GM23338 (cell line): ENCODE results near the gene RPS25. TPM values are rescaled to one million over a fixed set of nuclear protein-coding genes. Genes with fewer than 3 reads are reported as not detected.

Source experiments
- ATAC-seq: fragments of 200-7000 bp; cut with Tn5 transposase; 3 replicates; pipeline ENCODE4 v1.9.1; 2020
- DNase-seq: peaks from one replicate; pipeline ENCODE4 v3.0.0-alpha.2; 2015; ENCODE audit warnings: low spot score
- H2AFZ ChIP-seq: fragments of 200-600 bp; sonication (generic); 2 replicates; pipeline ENCODE4 v1.8.0; 2016; ENCODE audit warnings: antibody characterized with exemption, mild to moderate bottlenecking, moderate library complexity
- H3F3A ChIP-seq: fragments of 200-600 bp; sonication (generic); replicated peaks from 2 replicates; pipeline ENCODE4 v1.8.0; 2017; ENCODE audit warnings: antibody characterized with exemption, mixed run types, low read depth
- H3K27ac ChIP-seq: fragments of 200-600 bp; sonication (generic); 2 replicates; pipeline ENCODE4 v1.6.1; 2016; ENCODE audit warnings: low read depth
- H3K27me3 ChIP-seq: fragments of 200-600 bp; sonication (generic); 2 replicates; pipeline ENCODE4 v1.8.0; 2016; ENCODE audit warnings: mild to moderate bottlenecking, mixed run types, moderate library complexity; ENCODE audit not compliant: insufficient read depth
- H3K36me3 ChIP-seq: fragments of 200-600 bp; sonication (generic); 2 replicates; pipeline ENCODE4 v1.8.0; 2016; ENCODE audit warnings: mild to moderate bottlenecking; ENCODE audit not compliant: insufficient read depth
- H3K4me1 ChIP-seq: fragments of 200-600 bp; sonication (generic); 2 replicates; pipeline ENCODE4 v1.8.0; 2016; ENCODE audit warnings: mild to moderate bottlenecking, moderate library complexity; ENCODE audit not compliant: insufficient read depth
- H3K4me2 ChIP-seq: fragments of 200-600 bp; sonication (generic); 2 replicates; pipeline ENCODE4 v1.7.1; 2017; ENCODE audit warnings: mixed run types
- H3K4me3 ChIP-seq: fragments of 200-600 bp; sonication (generic); 2 replicates; pipeline ENCODE4 v1.6.1; 2016; ENCODE audit warnings: mixed run types
- H3K79me2 ChIP-seq: fragments of 200-600 bp; sonication (generic); replicated peaks from 2 replicates; pipeline ENCODE4 v1.8.0; 2017; ENCODE audit warnings: mild to moderate bottlenecking; ENCODE audit not compliant: insufficient read depth
- H3K9me2 ChIP-seq: fragments of 200-600 bp; sonication (generic); 2 replicates; pipeline ENCODE4 v1.8.0; 2017; ENCODE audit not compliant: insufficient read depth
- H4K20me1 ChIP-seq: fragments of 200-600 bp; sonication (generic); replicated peaks from 2 replicates; pipeline ENCODE4 v1.8.0; 2017; ENCODE audit warnings: mild to moderate bottlenecking; ENCODE audit not compliant: insufficient read depth
- H3K27ac Mint-ChIP-seq: 2 replicates; pipeline ENCODE4 v1.8.0; 2020; ENCODE audit warnings: inconsistent platforms, mild to moderate bottlenecking, moderate library complexity, mixed read lengths
- H3K27me3 Mint-ChIP-seq: 3 replicates; pipeline ENCODE4 v1.8.0; 2022; ENCODE audit warnings: low read depth, mild to moderate bottlenecking, moderate library complexity, mixed read lengths, inconsistent platforms; ENCODE audit not compliant: insufficient read depth, poor library complexity
- H3K36me3 Mint-ChIP-seq: 3 replicates; pipeline ENCODE4 v1.8.0; 2021; ENCODE audit warnings: low read depth, mild to moderate bottlenecking, inconsistent platforms, moderate library complexity, mixed read lengths
- H3K4me1 Mint-ChIP-seq: 3 replicates; pipeline ENCODE4 v1.8.0; 2020; ENCODE audit warnings: mild to moderate bottlenecking, inconsistent platforms, mixed read lengths
- H3K4me3 Mint-ChIP-seq: 3 replicates; pipeline ENCODE4 v1.8.0; 2021; ENCODE audit warnings: moderate library complexity, mild to moderate bottlenecking, inconsistent platforms, mixed read lengths
- H3K9me3 Mint-ChIP-seq: 3 replicates; pipeline ENCODE4 v1.8.0; 2020; ENCODE audit warnings: moderate library complexity, mild to moderate bottlenecking, inconsistent platforms, mixed read lengths
- EZH2 ChIP-seq: fragments of 200-600 bp; sonication (generic); IDR thresholded peaks from one replicate; pipeline ENCODE4 v1.8.0; 2017; ENCODE audit warnings: antibody characterized with exemption, mild to moderate bottlenecking, low read depth; ENCODE audit not compliant: unreplicated experiment
- JUNB ChIP-seq: IDR thresholded peaks from one replicate; pipeline ENCODE4 v1.6.1; 2016; ENCODE audit warnings: antibody characterized with exemption; ENCODE audit not compliant: unreplicated experiment
- REST ChIP-seq: IDR thresholded peaks from one replicate; pipeline ENCODE4 v1.6.1; 2018; ENCODE audit warnings: antibody characterized with exemption; ENCODE audit not compliant: unreplicated experiment
- ZNF114 ChIP-seq: fragments of 250-450 bp; sonication (Bioruptor Pico); IDR thresholded peaks from 2 replicates; pipeline ENCODE4 v1.5.0; 2020; ENCODE audit warnings: mild to moderate bottlenecking, moderate library complexity
- ZNF331 ChIP-seq: fragments of 250-450 bp; sonication (Bioruptor Pico); IDR thresholded peaks from 2 replicates; pipeline ENCODE4 v1.5.0; 2020; ENCODE audit warnings: low read depth, mild to moderate bottlenecking, moderate library complexity
- ZNF462 ChIP-seq: fragments of 250-450 bp; sonication (Bioruptor Pico); IDR thresholded peaks from 2 replicates; pipeline ENCODE4 v1.5.0; 2020; ENCODE audit warnings: mild to moderate bottlenecking, moderate library complexity
- polyA plus RNA-seq: library from polyadenylated mRNA; unstranded; fragments of >200 nt; fragmentation: Nextera tagmentation; extraction: Ambion mirVana; gene quantifications from 2 replicates; pipeline ENCODE4 v1.2.1, GENCODE V29; 2016
- total RNA-seq: library from RNA; depleted of rRNA; stranded (reverse); fragments of >200 nt; shearing (Covaris generic); gene quantifications from 2 replicates; pipeline ENCODE4 v1.2.3, GENCODE V29; 2014

Gene RPS25
- total and polyA plus RNA-seq, 2 experiments from 2014 or later, result 1,965 to 3,622 TPM

GRCh38 chr11:119025978-119026766 lies 8.0 kb upstream of the RPS25 start:
- Histone ChIP-seq H3K36me3 (peaks cover 30% of the 10 kb centered on the region), H3K9me2 (no peaks in the 10 kb centered on the region), H3K4me1 (peaks cover 14% of the 10 kb centered on the region), H3K4me2 (no peak overlapping the region), H3K79me2 (peaks cover 17% of the 10 kb centered on the region), H4K20me1 (peaks cover 15% of the 10 kb centered on the region), H2AFZ (no peak overlapping the region), H3K4me3 (no peak overlapping the region), H3F3A (peaks cover 34% of the 10 kb centered on the region), H3K27ac (0 out of 2 replicates have a peak overlapping the region, but pooled peaks have one; percentile 59), H3K27me3 (no peaks in the 10 kb centered on the region)
- Mint-ChIP-seq H3K36me3 (peaks cover 67% of the 10 kb centered on the region), H3K4me1 (peaks cover 31% of the 10 kb centered on the region), H3K27me3 (peaks cover 25% of the 10 kb centered on the region), H3K27ac (no peak overlapping the region), H3K4me3 (no peak overlapping the region), H3K9me3 (no peaks in the 10 kb centered on the region; the same call in 2 of the 3 replicates)
- DNase-seq, result no peak
- no peak for TF ChIP-seq ZNF331 (CRISPR knock-in tag)
- no peak for TF ChIP-seq REST
- TF ChIP-seq EZH2, result no peak
- no peak for ATAC-seq

- no peaks in the 10 kb centered on the region; the same call in 2 of the 3 replicates for H3K9me3 Mint-ChIP-seq
- DNase-seq, result no peak
- TF ChIP-seq ZNF462 (no peak), REST (no peak), ZNF114 (CRISPR knock-in tag) (no peak), JUNB (no peak)
Observed at GRCh38 chr11:119025541-119025940, 7.4 kb upstream of the RPS25 start.

More at GRCh38 chr11:119025541-119025940, 7.4 kb upstream of the RPS25 start:
- Histone ChIP-seq H3K9me2 (no peaks in the 10 kb centered on the region), H3F3A (peaks cover 34% of the 10 kb centered on the region), H3K79me2 (peaks cover 23% of the 10 kb centered on the region), H3K4me2 (no peak overlapping the region), H3K27me3 (no peaks in the 10 kb centered on the region), H3K27ac (0 out of 2 replicates have a peak overlapping the region, but pooled peaks have one; percentile 59), H4K20me1 (peaks cover 15% of the 10 kb centered on the region), H3K4me3 (no peak overlapping the region), H3K4me1 (peaks cover 14% of the 10 kb centered on the region), H3K36me3 (peaks cover 34% of the 10 kb centered on the region), H2AFZ (no peak overlapping the region)
- no peak overlapping the region for H3K4me3 Mint-ChIP-seq
- no peak for ATAC-seq
- peaks cover 68% of the 10 kb centered on the region for H3K36me3 Mint-ChIP-seq
- H3K4me1 Mint-ChIP-seq, result peaks cover 31% of the 10 kb centered on the region
- H3K27me3 Mint-ChIP-seq, result peaks cover 24% of the 10 kb centered on the region
- H3K27ac Mint-ChIP-seq, result no peak overlapping the region
